LHCN-M2 (cell line): ENCODE data around the gene MRPS18A. TPM values are rescaled to one million over a fixed set of nuclear protein-coding genes. Genes with fewer than 3 reads are reported as not detected.
A peak's percentile ranks its signal among the peaks of the same experiment; 100 is the strongest.

ENCODE experiments used
- DNase-seq: peaks from one replicate; pipeline ENCODE4 v3.0.0-alpha.2; 2012; ENCODE audit warnings: low read depth
- polyA plus RNA-seq: library from polyadenylated mRNA; unstranded; fragments of >200 nt; gene quantifications from one replicate; pipeline ENCODE4 v1.2.1, GENCODE V29; 2012; ENCODE audit warnings: missing spikeins
- total RNA-seq: library from RNA; depleted of rRNA; stranded (reverse); fragments of >200 nt; gene quantifications from 2 replicates; pipeline ENCODE4 v1.2.3, GENCODE V29; 2014; rRNA removed

MRPS18A gene
- total RNA-seq: 36.3 and 37.1 TPM in 2 replicates
- polyA plus RNA-seq: 56.7 TPM

DNA sequence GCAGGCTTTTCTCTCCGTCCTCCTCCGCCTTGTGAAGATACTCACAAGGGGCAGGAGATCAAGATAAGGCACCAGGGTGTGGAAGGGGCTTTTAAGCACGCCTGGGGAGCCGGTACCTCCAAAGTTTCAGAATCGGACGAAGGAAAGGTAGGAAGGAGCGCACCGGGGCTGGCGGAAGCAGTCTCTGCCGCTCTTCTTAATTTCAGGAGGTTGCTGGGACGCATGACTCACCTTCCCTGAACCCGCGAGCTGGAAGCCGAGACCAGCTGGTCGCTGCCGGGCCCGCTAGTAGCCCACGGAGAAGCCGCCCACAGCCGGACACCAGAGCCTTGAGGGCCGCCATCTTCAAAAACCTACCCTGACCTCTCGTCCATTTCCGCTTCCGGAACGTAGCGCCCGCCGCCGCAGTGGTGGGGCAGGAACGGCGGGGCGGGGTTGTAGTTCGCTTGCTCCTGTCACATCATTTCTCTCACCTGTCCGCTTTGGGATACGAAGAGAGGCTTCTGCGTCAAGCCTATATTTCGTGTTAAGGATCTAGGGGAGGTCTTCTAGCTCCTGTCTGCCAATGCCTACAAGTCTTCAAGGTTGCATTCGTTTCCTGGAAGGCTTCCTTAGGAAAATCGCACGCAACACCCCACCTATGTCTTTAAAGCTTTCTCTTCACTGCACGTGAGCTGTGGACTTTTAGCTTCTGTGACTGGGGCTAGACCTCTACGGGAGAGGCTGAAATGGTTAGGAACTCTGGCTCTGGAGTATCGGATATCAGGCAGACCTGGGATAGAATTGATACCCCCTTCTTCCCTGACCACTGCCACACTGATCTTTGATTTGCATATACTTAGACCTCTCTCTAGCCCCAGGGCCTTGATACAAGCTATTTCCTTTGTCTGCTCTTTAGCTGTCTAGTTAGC, at the start of gene MRPS18A:
Gene MRPS18A, minus strand, starts transcription at position 355 of the 911 bp plus-strand sequence. Its CDS starts 12 bp downstream, at position 343.
- DNase-seq: peak; percentile 83

DNA sequence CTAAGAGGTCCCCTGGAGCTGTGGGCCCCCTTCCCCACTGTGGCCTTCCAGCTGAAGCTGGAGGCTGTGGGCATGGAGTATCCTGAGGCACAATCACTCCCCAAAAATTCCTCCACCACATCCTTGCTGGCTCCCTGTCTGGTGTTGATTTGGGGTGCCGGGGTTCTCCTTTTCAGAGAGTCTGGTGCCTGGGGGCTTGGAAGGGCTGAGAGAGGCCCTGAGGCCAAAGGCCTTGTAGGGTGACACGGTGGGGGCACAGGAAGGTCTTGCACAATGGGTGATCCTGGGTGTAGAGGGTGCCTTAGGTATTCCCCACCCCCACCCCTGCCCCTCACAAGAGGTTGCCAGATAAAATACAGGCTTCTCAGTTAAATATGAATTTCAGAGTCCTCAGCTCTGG, 49.3 kb upstream of the MRPS18A start:
- DNase-seq: no peak

DNA sequence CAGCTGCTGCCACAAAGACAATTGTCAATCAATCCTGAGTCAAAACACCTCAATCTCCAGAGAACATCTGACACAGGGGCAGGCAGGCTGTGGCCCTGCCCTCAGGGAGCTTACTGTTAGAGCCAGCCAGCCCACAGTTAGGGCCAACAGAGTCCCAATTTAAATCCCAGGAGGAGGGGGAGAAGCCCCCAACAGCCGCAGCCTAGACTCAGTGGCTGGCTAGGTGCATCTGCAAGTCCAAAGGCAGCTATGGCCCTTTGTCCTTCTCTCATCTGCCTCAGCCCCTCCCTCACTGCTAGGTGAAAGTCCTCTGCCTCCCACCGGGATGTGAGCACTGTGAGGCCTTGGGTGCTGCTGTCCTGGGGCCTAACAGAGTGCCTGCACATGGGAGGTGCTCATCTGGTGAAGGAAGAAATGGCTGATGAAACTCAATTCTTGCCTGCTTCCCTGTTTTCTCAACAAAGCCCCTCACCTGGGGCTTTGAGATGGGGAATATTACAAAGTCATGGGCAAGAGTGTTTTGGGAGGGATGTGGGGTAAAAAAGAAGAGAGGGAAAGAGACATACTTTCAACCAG, 48.7 kb upstream of the MRPS18A start:
- DNase-seq: no peak

DNA sequence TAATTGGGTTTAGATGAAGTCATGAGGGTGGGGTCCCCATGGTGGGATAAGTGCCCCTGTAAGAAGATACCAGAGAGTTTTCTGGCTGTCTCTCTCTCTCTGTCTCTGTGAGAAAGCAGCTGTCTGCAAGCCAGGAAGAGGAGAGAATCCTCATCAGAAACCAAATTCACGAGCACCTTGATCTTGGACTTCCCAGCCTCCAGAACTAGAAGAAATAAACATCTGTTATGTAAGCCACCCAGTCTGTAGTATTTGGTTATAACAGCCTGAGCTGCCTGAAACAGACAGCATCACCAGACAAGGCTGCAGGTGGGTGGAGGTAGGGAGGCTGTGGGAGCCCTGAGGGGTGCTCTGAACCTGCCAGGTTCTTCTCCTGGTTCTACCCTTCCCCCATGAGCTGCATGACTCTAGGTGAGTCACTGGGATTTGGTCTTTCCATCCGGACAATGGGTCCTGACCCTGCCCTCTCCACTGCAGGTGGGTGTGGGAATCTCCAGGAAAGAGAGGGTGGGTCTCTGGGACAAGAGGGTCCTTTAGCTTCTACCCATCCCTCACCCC, 48.1 kb upstream of the MRPS18A start:
- DNase-seq: no peak

DNA sequence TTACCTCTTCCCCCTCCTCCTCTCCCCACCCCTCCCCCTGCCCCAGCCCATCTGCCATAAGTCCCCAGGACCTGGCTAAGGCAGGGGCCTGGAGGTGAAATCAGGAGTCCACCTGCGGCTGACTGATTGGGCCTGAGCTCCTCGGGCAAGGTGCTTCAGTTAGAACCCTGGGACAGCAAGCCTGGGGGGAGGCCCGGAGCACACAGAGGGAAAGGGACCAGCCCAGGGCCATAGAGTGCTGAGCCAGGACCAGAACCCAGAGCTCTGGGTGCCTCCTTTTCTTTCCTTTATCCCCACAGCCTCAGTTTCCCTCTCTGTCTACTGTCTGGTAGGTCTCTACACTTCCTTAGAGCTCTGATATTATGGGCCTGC, 46.7 kb upstream of the MRPS18A start:
- DNase-seq: no peak

DNA sequence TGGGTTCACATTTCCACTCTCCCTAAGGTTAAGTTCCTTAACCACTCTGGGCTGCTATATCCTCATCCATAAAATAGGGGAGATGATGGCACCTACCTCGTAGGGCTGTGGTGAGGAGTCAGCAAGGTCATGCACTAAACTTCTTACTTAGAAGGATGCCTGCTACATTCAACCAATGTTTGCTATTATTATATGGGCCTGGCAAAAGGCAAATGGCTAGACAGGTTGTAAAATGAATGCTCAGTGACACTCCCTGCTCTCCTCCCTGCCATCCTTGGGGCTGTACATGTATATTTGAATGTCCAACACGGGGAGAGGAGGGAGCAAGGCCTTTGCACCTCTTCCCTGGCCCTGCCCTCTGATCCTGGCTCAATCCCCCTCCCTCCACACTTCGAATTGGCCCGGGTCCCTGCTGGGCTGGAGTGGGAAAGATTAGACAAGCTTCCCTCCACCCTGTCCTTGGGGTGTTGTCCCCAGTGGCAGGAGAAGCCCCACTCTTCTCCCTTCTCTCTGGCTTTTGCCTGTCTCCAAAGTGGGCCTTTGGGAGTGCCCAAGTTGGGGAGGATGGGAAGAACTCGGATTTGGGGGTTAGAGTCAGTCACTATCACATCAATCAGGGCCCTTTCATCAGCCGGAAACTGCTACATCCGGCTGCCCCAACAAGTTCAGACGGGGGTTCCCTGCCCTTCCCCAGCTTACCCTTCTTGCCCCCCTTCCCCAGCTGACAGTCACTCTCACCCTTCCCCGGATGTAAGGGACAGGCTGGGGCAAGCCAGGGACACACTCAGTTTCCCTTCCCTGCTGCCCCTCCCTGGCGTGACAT, 46.1 kb upstream of the MRPS18A start:
- DNase-seq: no peak

DNA sequence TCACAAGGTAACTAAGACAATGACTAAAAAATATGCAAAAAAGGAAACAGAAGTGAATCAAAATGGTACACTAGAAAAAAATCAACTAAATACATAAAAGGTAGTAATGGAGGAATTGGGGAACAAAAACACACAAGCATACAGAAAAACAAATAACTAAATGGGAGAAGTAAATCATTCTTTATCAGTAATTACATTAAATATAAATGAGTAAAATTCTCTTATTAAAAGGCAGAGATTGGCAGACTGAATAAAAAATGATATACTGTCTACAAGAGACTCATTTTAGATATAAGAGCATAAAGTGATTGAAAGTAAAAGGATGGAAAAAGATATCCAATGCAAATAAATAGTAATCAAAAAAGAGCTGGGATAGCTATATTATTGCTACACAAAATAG, 43.0 kb upstream of the MRPS18A start:
- DNase-seq: no peak

DNA sequence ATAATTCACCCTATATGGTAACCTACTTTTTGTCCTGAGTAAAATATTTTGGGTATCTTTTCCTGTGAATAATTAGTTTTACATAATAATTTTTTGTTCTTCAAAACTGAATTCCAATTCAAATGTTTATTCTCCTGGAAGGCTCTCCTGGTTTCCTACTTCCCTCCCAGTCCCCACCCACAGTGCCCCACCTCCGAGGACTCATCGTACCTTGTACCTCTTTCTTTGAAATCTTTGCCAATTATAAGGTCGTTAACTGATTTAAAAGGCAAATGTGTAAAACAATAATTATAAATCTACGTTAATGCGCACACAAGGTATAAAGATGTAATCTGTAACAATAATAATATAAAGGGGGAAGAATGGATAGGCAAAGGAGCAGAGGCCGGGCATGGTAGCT, 41.9 kb upstream of the MRPS18A start:
- DNase-seq: no peak

DNA sequence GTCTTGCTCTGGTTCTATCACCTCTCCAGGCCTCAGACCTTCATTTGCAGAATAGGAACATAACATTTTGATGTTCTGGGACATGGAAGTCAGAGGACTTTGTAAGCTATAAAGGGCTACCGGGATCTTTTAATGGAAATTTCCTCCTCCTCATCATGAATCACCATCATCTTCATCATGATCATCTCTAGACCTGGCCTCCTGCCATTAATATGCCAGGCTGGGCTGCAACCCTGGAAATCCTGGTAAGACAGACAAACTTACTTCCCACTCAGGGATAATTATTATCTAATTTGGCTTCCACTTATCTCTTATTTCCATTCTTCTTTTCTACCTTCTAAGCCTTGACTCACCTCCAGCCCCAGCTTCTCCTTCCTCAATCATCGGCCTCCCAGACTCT, 41.0 kb upstream of the MRPS18A start:
- no peak for DNase-seq

DNA sequence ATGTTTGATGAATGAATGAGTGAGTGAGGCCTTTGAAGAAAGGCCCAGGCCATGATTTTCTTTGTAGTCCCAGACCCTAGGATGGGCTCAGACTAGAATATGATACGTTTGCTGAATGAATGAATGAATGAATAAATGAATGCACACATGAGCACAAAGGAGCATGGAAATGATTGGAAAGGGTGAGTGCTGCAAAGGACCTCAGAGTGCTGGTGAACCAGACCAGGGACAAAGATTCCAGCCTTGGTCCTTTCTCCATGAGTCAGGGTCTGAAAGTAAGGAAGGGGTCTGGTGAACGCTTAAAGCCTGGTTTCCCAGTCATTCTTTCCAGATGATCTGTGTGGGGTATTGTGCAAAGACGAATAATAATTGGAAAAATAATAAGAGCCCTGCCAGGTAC, 40.0 kb upstream of the MRPS18A start:
- DNase-seq: no peak

DNA sequence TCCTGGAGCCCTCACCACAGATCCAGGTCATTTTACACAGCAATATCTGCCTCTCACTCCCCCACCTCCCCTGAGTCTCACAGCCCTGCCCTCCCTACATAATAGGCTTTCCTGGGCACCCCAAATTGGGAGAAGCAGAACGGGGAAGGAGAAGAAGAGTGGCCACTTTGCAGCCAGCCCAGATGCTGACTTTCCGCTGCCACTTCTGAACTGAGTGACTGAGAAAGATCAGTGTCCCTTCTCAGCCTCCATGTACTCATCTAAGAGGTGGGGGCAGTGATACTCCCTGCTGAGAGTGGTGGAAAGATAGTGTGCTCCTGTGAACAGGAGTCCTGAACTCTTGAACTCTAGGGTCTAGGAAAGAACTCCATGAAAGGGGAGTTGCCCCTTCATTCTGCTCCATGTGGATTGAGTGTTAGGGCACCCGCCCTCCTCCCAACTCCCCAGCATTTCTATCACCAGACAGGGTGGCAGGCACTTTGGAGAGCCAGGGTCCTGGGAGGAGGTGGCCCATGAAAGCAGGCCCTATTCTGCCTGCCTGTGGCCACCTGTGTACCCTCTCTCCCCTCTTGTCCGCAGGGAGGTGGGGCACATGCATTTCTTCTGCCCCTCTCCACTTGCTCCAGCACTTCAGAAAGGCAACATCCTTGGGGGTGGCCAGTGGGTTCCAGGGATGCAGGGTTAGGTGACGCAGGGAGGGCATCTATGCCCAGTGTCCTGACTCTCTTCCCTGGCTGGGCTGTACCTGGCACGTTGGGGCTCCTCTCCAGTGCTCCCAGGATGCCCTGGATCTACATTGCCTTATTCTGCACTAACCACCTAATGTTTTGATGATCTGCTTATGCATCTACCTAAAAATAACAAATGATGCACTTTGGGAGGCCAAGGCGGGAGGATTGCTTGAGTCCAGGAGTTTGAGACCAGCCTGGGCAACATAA, 38.3 kb upstream of the MRPS18A start:
- DNase-seq: no peak

DNA sequence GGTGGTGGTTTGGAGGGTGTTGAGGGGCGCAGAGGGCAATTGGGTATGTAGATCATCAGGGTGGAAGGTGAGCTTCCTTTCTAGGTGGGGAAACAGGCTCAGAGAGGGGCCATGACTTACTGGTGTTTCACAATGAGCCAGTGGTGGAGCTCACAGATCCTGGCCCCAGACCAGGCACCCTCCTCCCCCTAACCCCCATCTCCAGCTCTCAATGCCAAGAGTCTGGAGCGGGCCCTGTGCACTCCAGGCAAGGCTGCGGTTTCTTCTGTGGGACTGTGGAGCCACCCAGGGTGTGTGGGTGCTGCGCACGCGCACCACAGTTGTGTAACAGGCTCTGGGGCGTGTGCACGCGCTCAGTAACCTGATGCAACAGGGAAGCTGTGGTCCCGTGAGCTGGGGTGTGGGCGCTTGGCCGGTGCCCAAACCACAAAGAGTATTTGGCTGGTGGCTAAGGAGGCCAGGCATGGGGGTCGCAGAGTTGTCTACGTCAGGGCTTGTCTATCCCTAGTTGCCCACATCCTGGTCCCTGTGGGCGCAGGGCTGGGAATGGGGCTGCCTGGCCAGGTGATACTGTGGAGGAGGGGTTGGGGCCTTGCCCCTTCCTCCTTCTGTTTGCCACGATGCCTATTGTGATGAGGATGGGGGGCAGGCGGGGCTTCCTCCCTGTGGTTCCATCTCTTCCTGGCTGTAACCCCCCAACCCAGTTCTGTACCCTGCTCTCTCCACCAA, 37.5 kb upstream of the MRPS18A start:
- peak; percentile 66 for DNase-seq

DNA sequence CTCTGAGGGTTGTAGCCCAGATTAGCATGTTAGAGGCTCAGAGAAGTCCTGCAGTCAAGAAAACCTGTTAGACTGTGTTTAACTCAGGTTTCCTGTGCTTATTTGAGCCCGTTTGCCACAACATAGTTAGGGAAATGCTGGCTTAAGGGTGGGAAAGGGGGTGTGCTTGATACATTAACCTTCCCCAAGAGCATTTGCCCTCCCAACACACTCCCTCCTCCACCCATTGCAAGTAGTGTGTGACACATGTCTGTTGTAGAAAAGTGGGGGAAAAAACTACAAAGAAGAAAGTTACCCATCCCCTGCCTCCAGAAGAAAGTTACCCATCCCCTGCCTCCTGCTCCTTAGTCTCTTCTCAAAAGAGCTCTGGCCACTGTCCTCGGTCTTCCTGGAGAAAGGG, 36.8 kb upstream of the MRPS18A start:
- no peak for DNase-seq

DNA sequence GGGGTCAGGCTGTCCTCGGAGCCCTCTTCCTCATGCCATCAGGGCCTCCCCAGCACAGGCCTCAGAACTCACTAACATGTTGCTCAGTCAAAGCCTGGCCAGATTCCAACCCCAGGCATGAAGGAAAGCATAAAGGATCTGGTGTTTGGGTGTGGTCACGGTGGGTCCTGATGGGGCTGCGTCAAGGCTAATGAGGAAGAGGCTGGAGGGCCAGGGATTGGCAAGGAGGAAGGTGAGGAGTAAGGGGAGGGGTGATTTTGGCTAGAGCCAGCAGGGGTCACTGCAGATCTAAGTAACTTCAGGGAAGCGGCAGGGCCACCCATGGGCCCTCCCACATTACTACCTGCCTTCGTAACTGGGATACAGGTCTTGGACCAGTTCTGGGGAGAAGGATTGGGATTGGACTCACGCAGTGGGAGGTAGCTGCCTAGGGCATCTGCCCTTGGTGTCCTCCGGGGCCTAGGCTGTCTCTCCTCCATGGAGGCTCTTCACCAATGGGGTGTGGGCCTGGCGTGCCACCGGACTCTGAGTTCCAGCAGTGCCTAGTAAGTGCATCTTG, 36.2 kb upstream of the MRPS18A start:
- peak; percentile 40 for DNase-seq

DNA sequence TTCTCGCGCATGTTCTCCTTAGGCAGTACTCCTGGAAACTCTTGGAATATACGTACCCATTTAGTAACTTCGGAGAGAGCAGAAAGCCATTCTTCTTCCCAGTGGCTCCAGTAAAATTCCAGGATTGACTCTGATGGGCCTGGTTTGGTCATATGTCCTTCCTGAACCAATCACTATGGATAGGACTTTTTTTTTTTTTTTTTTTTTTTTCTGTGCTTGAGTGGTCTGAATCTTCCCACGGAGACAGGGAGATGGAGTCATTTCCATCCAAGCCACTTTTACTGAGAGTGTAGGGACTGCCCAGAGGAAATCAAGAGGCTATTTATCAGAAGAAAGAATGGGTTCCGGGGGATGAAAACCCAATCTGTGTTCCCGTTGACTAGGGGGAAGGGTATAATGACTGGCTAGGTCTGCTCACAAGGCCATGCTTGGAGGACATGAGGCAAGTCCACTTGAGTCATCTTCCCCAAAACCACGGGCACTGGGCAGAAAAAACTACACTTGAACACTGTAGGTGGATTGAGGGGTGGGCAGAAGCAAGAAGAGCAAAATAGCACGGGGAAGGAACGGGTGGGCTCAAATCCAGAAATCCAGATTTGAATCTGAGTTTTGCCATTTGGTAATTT, 35.4 kb upstream of the MRPS18A start:
- peak; percentile 22 for DNase-seq

DNA sequence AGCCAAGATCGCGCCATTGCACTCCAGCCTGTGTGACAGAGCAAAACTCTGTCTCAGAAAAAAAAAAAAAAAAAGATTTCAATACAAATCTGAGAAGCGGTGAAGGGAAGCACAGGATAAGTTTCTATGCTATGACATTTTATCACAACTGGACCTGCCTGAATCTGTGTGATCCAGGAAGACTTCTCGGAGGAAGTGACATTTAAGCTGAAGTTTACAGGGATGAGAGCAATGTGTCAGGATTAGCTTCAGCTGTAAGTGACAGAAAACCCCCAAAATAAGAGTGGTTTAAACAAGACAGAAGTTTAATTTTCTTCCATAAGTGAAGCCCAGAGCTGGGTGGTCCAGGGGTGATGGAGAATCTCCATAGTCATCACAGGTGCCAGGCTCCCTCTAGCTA, 33.4 kb upstream of the MRPS18A start:
- no peak for DNase-seq

DNA sequence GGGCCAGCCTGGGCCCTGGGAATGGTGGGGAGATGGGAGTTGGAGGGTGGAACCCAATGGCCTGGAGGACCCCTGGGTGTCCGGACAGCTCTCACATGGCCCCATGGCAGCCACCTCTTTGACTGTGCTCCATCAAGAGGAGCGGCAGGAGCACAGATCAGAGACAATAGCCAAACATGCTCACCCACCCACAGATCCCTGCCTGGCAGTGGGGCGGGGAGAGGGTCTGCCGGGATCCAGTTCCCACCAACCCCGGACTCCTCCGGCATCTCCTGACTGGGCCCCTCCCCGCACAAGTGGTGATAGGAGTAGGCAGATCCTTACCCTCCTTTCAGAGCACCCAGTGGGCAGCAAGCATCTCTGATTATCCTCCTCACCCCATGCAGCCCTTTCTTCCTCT, 31.9 kb upstream of the MRPS18A start:
- DNase-seq: no peak

DNA sequence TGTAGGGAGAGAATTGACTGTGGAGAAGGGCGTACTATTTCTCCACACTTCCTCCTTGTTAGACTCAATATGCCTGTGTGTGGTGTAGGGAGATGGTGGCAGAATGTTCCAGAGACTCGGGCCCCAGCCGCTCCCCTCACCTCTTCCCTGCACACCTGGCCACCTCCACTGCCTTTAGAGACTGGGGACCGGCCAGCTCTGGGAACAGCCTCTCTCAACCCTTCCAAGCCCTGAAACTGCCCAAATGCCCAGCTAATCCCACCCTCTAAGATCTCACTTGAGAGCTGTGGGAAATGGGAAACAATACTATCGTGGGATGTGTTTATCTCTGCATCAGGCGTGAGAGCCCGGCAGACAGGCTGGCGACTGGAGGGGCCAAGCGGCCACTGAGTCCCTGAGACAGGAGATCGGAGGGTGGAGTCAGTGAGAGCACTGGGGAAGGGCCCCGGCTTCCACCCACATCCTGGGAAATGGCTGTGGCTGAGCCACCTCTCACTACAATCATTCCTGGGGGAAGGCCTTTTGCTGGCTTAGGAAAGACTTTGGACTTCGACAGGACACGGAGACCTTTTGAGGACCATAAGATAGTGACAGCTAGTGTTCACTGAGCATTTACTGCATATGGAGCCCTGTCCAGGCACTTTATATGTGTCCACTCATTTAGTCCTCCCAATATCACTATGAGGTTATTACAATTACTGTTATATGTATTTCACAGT, 31.0 kb upstream of the MRPS18A start:
- DNase-seq: no peak

DNA sequence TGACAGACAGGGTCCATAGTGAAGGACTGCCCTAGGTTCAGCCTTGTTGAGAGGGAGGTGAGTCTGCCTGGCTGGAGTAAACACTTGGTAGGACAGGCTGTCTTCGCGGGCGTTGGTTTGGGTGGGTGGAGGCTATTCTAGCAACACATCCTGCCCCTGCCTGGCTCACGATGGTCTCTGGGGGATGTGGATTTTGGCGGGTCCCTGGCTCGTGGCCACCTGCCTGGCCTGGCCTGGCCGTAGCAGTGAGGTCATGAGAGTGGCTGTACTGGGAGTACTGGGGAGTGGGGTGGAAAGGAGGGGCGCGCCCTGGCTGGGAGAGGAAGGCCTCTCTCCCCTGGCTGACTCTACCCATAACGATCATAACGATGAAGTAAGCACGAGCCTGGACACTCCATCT, 30.2 kb upstream of the MRPS18A start:
- no peak for DNase-seq
